ENCODE results near the gene AGBL5. TPM values are rescaled to one million over a fixed set of nuclear protein-coding genes. Genes with fewer than 3 reads are reported as not detected.
"Not testable (repeated sequence)": the region's sequence is repeated elsewhere in the genome, so short reads cannot be mapped to it uniquely, and the experiment has no call there.

The AGBL5 gene
- total and polyA plus RNA-seq, 8 donors, result 12.0 to 54.5 (median 50.2) TPM

GRCh38 chr2:27118525-27119329 is 67.3 kb downstream of the AGBL5 start, which contains the start of gene CGREF1:
Gene CGREF1 (minus strand): TSS chr2:27119128. CDS start chr2:27104366, 14,762 bp downstream.
- Histone ChIP-seq H3K4me1 (peaks cover 5 to 21% of the 10 kb centered on the region in 2 donors), H3K27me3 (peaks cover 16 to 48% of the 10 kb centered on the region in 2 donors), H3K27ac (no peak within 1 kb of the TSS), H3K4me3 (peak within 1 kb of the TSS; percentile 24 to 28), H3K9me3 (no peaks in the 10 kb centered on the region), H3K36me3 (no peaks in the 10 kb centered on the region)
- DNase-seq, result peak in 1 of 4 donors; percentile 77
- ATAC-seq, result peak; percentile 21
- TF ChIP-seq CTCF (IDR thresholded peaks at IDR 0.05), result no peak
- intact Hi-C loops (cut with DNase I), result no loop called here

- peak overlapping the region; percentile 24 to 28 for H3K4me3 ChIP-seq
- intact Hi-C loops (cut with DNase I), result not testable (repeated sequence)
Observed at GRCh38 chr2:27119330-27119670, 67.8 kb downstream of the AGBL5 start.

More at GRCh38 chr2:27119330-27119670, 67.8 kb downstream of the AGBL5 start:
- ATAC-seq, H3K36me3 ChIP-seq, H3K9me3 ChIP-seq, DNase-seq, H3K27ac ChIP-seq: not testable (repeated sequence)
- H3K4me1 ChIP-seq, result peaks cover 5 to 26% of the 10 kb centered on the region in 2 donors
- peaks cover 16 to 48% of the 10 kb centered on the region in 2 donors for H3K27me3 ChIP-seq

Other genes with a start within 250 kb of the AGBL5 start
- gene DPYSL5, start 203.5 kb upstream of the AGBL5 start, total RNA-seq, result not detected
- gene DPYSL5, start 203.5 kb upstream of the AGBL5 start, polyA plus RNA-seq (ENCODE audit: insufficient read length in 6 of 6), result under 1 TPM; 0.07 to 0.37 (median 0.23) TPM
- 10 to 100 TPM; 13.5 to 23.5 TPM for gene MAPRE3, start 81.0 kb upstream of the AGBL5 start, total RNA-seq
- 10 to 100 TPM in 2 of 6 donors, 1 to 10 TPM in 4; 7.1 to 12.4 (median 9.4) TPM for gene MAPRE3, start 81.0 kb upstream of the AGBL5 start, polyA plus RNA-seq (ENCODE audit: insufficient read length in 6 of 6)
- 100 to 1,000 TPM in 1 of 2 donors, 10 to 100 TPM in 1; 84.6 to 105 TPM for gene TMEM214, start 18.7 kb upstream of the AGBL5 start, total RNA-seq
- 10 to 100 TPM; 59.8 to 90.4 (median 67.8) TPM for gene TMEM214, start 18.7 kb upstream of the AGBL5 start, polyA plus RNA-seq (ENCODE audit: insufficient read length in 6 of 6)
- 100 to 1,000 TPM; 294 to 407 TPM for gene OST4, start 20.0 kb downstream of the AGBL5 start, total RNA-seq
- gene OST4, start 20.0 kb downstream of the AGBL5 start, polyA plus RNA-seq (ENCODE audit: insufficient read length in 6 of 6), result 100 to 1,000 TPM; 231 to 289 (median 260) TPM
- gene EMILIN1, start 26.9 kb downstream of the AGBL5 start, total RNA-seq, result 100 to 1,000 TPM; 151 to 161 TPM
- gene EMILIN1, start 26.9 kb downstream of the AGBL5 start, polyA plus RNA-seq (ENCODE audit: insufficient read length in 6 of 6), result 100 to 1,000 TPM; 137 to 268 (median 197) TPM
- 10 to 100 TPM in 1 of 2 donors, 1 to 10 TPM in 1; 4.6 to 11.5 TPM for gene KHK, start 35.1 kb downstream of the AGBL5 start, total RNA-seq
- gene KHK, start 35.1 kb downstream of the AGBL5 start, polyA plus RNA-seq (ENCODE audit: insufficient read length in 6 of 6), result 1 to 10 TPM; 3.8 to 6.2 (median 4.4) TPM
- gene CGREF1, start 67.5 kb downstream of the AGBL5 start, total RNA-seq, result 1 to 10 TPM; 2.8 to 3.4 TPM
- gene CGREF1, start 67.5 kb downstream of the AGBL5 start, polyA plus RNA-seq (ENCODE audit: insufficient read length in 6 of 6), result under 1 TPM; 0.31 to 0.86 (median 0.56) TPM
- not detected for gene ABHD1, start 72.1 kb downstream of the AGBL5 start, total RNA-seq
- gene ABHD1, start 72.1 kb downstream of the AGBL5 start, polyA plus RNA-seq (ENCODE audit: insufficient read length in 6 of 6), result 1 to 10 TPM in 3 of 6 donors, under 1 TPM in 3; 0.69 to 1.3 (median 1.0) TPM
- 10 to 100 TPM; 50.8 to 65.3 TPM for gene PREB, start 83.0 kb downstream of the AGBL5 start, total RNA-seq
- 10 to 100 TPM; 34.3 to 45.7 (median 38.2) TPM for gene PREB, start 83.0 kb downstream of the AGBL5 start, polyA plus RNA-seq (ENCODE audit: insufficient read length in 6 of 6)
- not detected for gene PRR30, start 87.7 kb downstream of the AGBL5 start, total RNA-seq
- gene PRR30, start 87.7 kb downstream of the AGBL5 start, polyA plus RNA-seq (ENCODE audit: insufficient read length in 6 of 6), result not detected
- under 1 TPM; 0.08 to 0.50 TPM for gene TCF23, start 97.3 kb downstream of the AGBL5 start, total RNA-seq
- gene TCF23, start 97.3 kb downstream of the AGBL5 start, polyA plus RNA-seq (ENCODE audit: insufficient read length in 6 of 6), result under 1 TPM; 0.06 to 0.21 (median 0.08) TPM
- gene ATRAID, start 160.4 kb downstream of the AGBL5 start, total RNA-seq, result 100 to 1,000 TPM in 1 of 2 donors, 10 to 100 TPM in 1; 87.5 to 102 TPM
- 100 to 1,000 TPM; 126 to 141 (median 130) TPM for gene ATRAID, start 160.4 kb downstream of the AGBL5 start, polyA plus RNA-seq (ENCODE audit: insufficient read length in 6 of 6)
- gene SLC5A6, start 160.6 kb downstream of the AGBL5 start, total RNA-seq, result 10 to 100 TPM; 27.3 to 43.7 TPM
- 10 to 100 TPM; 24.1 to 47.2 (median 31.7) TPM for gene SLC5A6, start 160.6 kb downstream of the AGBL5 start, polyA plus RNA-seq (ENCODE audit: insufficient read length in 6 of 6)
- 10 to 100 TPM; 31.1 to 51.2 TPM for gene CAD, start 165.7 kb downstream of the AGBL5 start, total RNA-seq
- gene CAD, start 165.7 kb downstream of the AGBL5 start, polyA plus RNA-seq (ENCODE audit: insufficient read length in 6 of 6), result 10 to 100 TPM; 39.0 to 52.8 (median 44.9) TPM
- gene SLC30A3, start 211.4 kb downstream of the AGBL5 start, total RNA-seq, result under 1 TPM; 0.39 to 0.64 TPM
- gene SLC30A3, start 211.4 kb downstream of the AGBL5 start, polyA plus RNA-seq (ENCODE audit: insufficient read length in 6 of 6), result under 1 TPM; 0.26 to 0.69 (median 0.48) TPM
- gene DNAJC5G, start 223.8 kb downstream of the AGBL5 start, total RNA-seq, result not detected
- under 1 TPM; 0.19 to 0.41 (median 0.30) TPM for gene DNAJC5G, start 223.8 kb downstream of the AGBL5 start, polyA plus RNA-seq (ENCODE audit: insufficient read length in 6 of 6)
- gene TRIM54, start 230.8 kb downstream of the AGBL5 start, total RNA-seq, result under 1 TPM in 1 of 2 donors, not detected in 1; 0.17 TPM
- under 1 TPM in 5 of 6 donors, not detected in 1; 0.07 to 0.14 (median 0.09) TPM for gene TRIM54, start 230.8 kb downstream of the AGBL5 start, polyA plus RNA-seq (ENCODE audit: insufficient read length in 6 of 6)